Measurements from ENCODE around the gene PAQR5. TPM values are rescaled to one million over a fixed set of nuclear protein-coding genes. Genes with fewer than 3 reads are reported as not detected.
"Not testable (repeated sequence)": the region's sequence is repeated elsewhere in the genome, so short reads cannot be mapped to it uniquely, and the experiment has no call there.

Gene PAQR5
- total RNA-seq, 1 donor from 2014 or later = 0.82 TPM

GRCh38 chr15:69343133-69343532, 44.4 kb downstream of the PAQR5 start:
- DNase-seq (ENCODE audit: low spot score in 2 of 2) = no peak
- FAIRE-seq = no peak

GRCh38 chr15:69344238-69344637, 45.5 kb downstream of the PAQR5 start:
- DNase-seq (ENCODE audit: low spot score in 2 of 2) (no peak), FAIRE-seq (no peak)

- DNase-seq (ENCODE audit: low spot score in 2 of 2) (no peak), FAIRE-seq (no peak)
Observed at GRCh38 chr15:69346112-69346511, 47.4 kb downstream of the PAQR5 start.

GRCh38 chr15:69351333-69351732, 52.6 kb downstream of the PAQR5 start:
- no peak for FAIRE-seq

GRCh38 chr15:69351884-69352283, 53.2 kb downstream of the PAQR5 start:
- FAIRE-seq (no peak), DNase-seq (ENCODE audit: low spot score in 2 of 2) (no peak)

More at GRCh38 chr15:69351333-69351732, 52.6 kb downstream of the PAQR5 start:
- no peak for DNase-seq (ENCODE audit: low spot score in 2 of 2)

GRCh38 chr15:69357773-69358771, 59.4 kb downstream of the PAQR5 start:
- FAIRE-seq (no peak), DNase-seq (ENCODE audit: low spot score in 2 of 2) (no peak)

- FAIRE-seq = no peak
- no peak for DNase-seq (ENCODE audit: low spot score in 2 of 2)
Observed at GRCh38 chr15:69358850-69359249, 60.1 kb downstream of the PAQR5 start.

GRCh38 chr15:69359722-69360121, 61.0 kb downstream of the PAQR5 start:
- FAIRE-seq = no peak

GRCh38 chr15:69360642-69361041, 61.9 kb downstream of the PAQR5 start:
- no peak for DNase-seq (ENCODE audit: low spot score in 2 of 2)
- no peak for FAIRE-seq

More at GRCh38 chr15:69359722-69360121, 61.0 kb downstream of the PAQR5 start:
- DNase-seq (ENCODE audit: low spot score in 2 of 2) = no peak

- DNase-seq (ENCODE audit: low spot score in 2 of 2) = no peak
- FAIRE-seq = no peak
Observed at GRCh38 chr15:69367236-69367635, 68.5 kb downstream of the PAQR5 start.

GRCh38 chr15:69369631-69370030, 70.9 kb downstream of the PAQR5 start:
- FAIRE-seq (no peak), DNase-seq (ENCODE audit: low spot score in 2 of 2) (no peak)

- no peak for FAIRE-seq
Observed at GRCh38 chr15:69373406-69373805, 74.7 kb downstream of the PAQR5 start.

GRCh38 chr15:69375151-69375790, 76.6 kb downstream of the PAQR5 start:
- no peak for DNase-seq (ENCODE audit: low spot score in 2 of 2)
- no peak for FAIRE-seq

More at GRCh38 chr15:69373406-69373805, 74.7 kb downstream of the PAQR5 start:
- no peak for DNase-seq (ENCODE audit: low spot score in 2 of 2)

GRCh38 chr15:69377216-69377970, 78.7 kb downstream of the PAQR5 start:
- no peak for FAIRE-seq
- DNase-seq (ENCODE audit: low spot score in 2 of 2) = no peak

GRCh38 chr15:69380100-69380725, 81.5 kb downstream of the PAQR5 start:
- no peak for FAIRE-seq
- DNase-seq (ENCODE audit: low spot score in 2 of 2) = no peak

- FAIRE-seq (no peak), DNase-seq (ENCODE audit: low spot score in 2 of 2) (no peak)
Observed at GRCh38 chr15:69380726-69381105, 82.0 kb downstream of the PAQR5 start.

GRCh38 chr15:69382176-69382575, 83.5 kb downstream of the PAQR5 start:
- not testable (repeated sequence) for DNase-seq (ENCODE audit: low spot score in 2 of 2); FAIRE-seq

- DNase-seq (ENCODE audit: low spot score in 2 of 2); FAIRE-seq: not testable (repeated sequence)
Observed at GRCh38 chr15:69384066-69384465, 85.4 kb downstream of the PAQR5 start.

GRCh38 chr15:69384626-69385598, 86.2 kb downstream of the PAQR5 start:
- DNase-seq (ENCODE audit: low spot score in 2 of 2) = no peak
- FAIRE-seq = no peak

Data from frontal cortex (tissue), 4 donors.